HEK293 (cell line): Measurements from ENCODE around the gene SMYD1.

Experiments used
- CTCF ChIA-PET: fragments of 350-600 bp; formaldehyde crosslinking; extraction: SDS; loops from one replicate; lab custom pipeline; 2021; ENCODE audit warnings: antibody characterized with exemption; lab: Yijun Ruan, JAX
- POLR2A ChIA-PET: fragments of 300-600 bp; formaldehyde crosslinking; extraction: SDS; loops from one replicate; lab custom pipeline; 2020; ENCODE audit warnings: antibody characterized with exemption, inconsistent platforms; lab: Yijun Ruan, JAX
- H3K27ac ChIP-seq: fragments of 200-500 bp; sonication (Bioruptor generic); 2 replicates; pipeline ENCODE4 v1.5.1; 2014; ENCODE audit warnings: low read depth, low read length, control low read depth, inconsistent platforms; ENCODE audit errors: extremely low read depth
- H3K36me3 ChIP-seq, 2 experiments: fragments of 200-500 bp in 1 of 2; sonication (Bioruptor generic) in 1 of 2; 1 replicate in 1 of 2; 2 replicates in 1 of 2; pipeline ENCODE4 v1.5.1; 2014 to 2017; ENCODE audit warnings: inconsistent platforms in 2 of 2, low read length in 2 of 2; ENCODE audit not compliant: control insufficient read depth in 2 of 2, insufficient read depth in 1 of 2
- H3K4me1 ChIP-seq: fragments of 200-500 bp; sonication (Bioruptor generic); 2 replicates; pipeline ENCODE4 v1.5.1; 2014; ENCODE audit warnings: mild to moderate bottlenecking, low read length, inconsistent platforms; ENCODE audit not compliant: control insufficient read depth, insufficient read depth
- H3K4me3 ChIP-seq: 2 replicates; pipeline ENCODE4 v1.5.1; 2011; ENCODE audit warnings: low read depth, mild to moderate bottlenecking, control low read depth, low read length, moderate library complexity
- H3K9me3 ChIP-seq: fragments of 200-500 bp; sonication (Bioruptor generic); 2 replicates; pipeline ENCODE4 v1.5.1; 2014; ENCODE audit warnings: low read depth, low read length, inconsistent platforms; ENCODE audit not compliant: control insufficient read depth, insufficient read depth
- REPIN1 ChIP-seq: fragments of 450-650 bp; formaldehyde crosslinking; IDR thresholded peaks from 2 replicates; pipeline ENCODE4 v1.5.1; 2017; ENCODE audit warnings: missing biosample characterization, missing genetic modification characterization, low read depth
- SCRT1 ChIP-seq: fragments of 450-650 bp; formaldehyde crosslinking; IDR thresholded peaks from 2 replicates; pipeline ENCODE4 v1.5.1; 2016; ENCODE audit warnings: missing biosample characterization, missing genetic modification characterization, borderline replicate concordance
- ZBTB1 ChIP-seq: fragments of 450-650 bp; formaldehyde crosslinking; IDR thresholded peaks from 2 replicates; pipeline ENCODE4 v1.5.1; 2016; ENCODE audit warnings: missing biosample characterization, missing genetic modification characterization
- ZNF138 ChIP-seq: fragments of 450-650 bp; formaldehyde crosslinking; IDR thresholded peaks from 2 replicates; pipeline ENCODE4 v1.5.1; 2016; ENCODE audit warnings: missing biosample characterization, missing genetic modification characterization, borderline replicate concordance
- ZNF248 ChIP-seq: fragments of 450-650 bp; formaldehyde crosslinking; IDR thresholded peaks from 2 replicates; pipeline ENCODE4 v1.5.1; 2017; ENCODE audit warnings: missing biosample characterization, missing genetic modification characterization
- ZNF292 ChIP-seq: fragments of 450-650 bp; formaldehyde crosslinking; IDR thresholded peaks from 2 replicates; pipeline ENCODE4 v1.5.1; 2016; ENCODE audit warnings: low read depth, missing biosample characterization, missing genetic modification characterization, borderline replicate concordance
- ZNF423 ChIP-seq: fragments of 450-650 bp; formaldehyde crosslinking; IDR thresholded peaks from 2 replicates; pipeline ENCODE4 v1.5.1; 2016; ENCODE audit warnings: missing biosample characterization, missing genetic modification characterization
- ZNF558 ChIP-seq: fragments of 450-650 bp; formaldehyde crosslinking; IDR thresholded peaks from 2 replicates; pipeline ENCODE4 v1.5.1; 2016; ENCODE audit warnings: missing biosample characterization, missing genetic modification characterization
- ZNF585B ChIP-seq: fragments of 450-650 bp; formaldehyde crosslinking; IDR thresholded peaks from 2 replicates; pipeline ENCODE4 v1.5.1; 2016; ENCODE audit warnings: missing biosample characterization, missing genetic modification characterization
- ZNF626 ChIP-seq: fragments of 450-650 bp; sonication (Bioruptor Pico); formaldehyde crosslinking; IDR thresholded peaks from 2 replicates; pipeline ENCODE4 v1.5.1; 2018; ENCODE audit warnings: missing biosample characterization, missing genetic modification characterization, inconsistent platforms
- ZNF654 ChIP-seq: fragments of 450-650 bp; formaldehyde crosslinking; IDR thresholded peaks from 2 replicates; pipeline ENCODE4 v1.5.1; 2016; ENCODE audit warnings: low read depth, missing biosample characterization, missing genetic modification characterization
- ZNF658 ChIP-seq: fragments of 450-650 bp; formaldehyde crosslinking; IDR thresholded peaks from 2 replicates; pipeline ENCODE4; 2016; ENCODE audit warnings: missing biosample characterization, missing genetic modification characterization
- ZNF660 ChIP-seq: fragments of 450-650 bp; IDR thresholded peaks from 2 replicates; pipeline ENCODE4 v1.5.1; 2018; ENCODE audit warnings: missing biosample characterization, mild to moderate bottlenecking, missing genetic modification characterization
- ZNF677 ChIP-seq: fragments of 450-650 bp; IDR thresholded peaks from 2 replicates; pipeline ENCODE4 v1.5.0; 2018; ENCODE audit warnings: missing biosample characterization, mild to moderate bottlenecking, missing genetic modification characterization, moderate library complexity
- ZNF785 ChIP-seq: fragments of 450-650 bp; formaldehyde crosslinking; IDR thresholded peaks from 2 replicates; pipeline ENCODE4 v1.5.1; 2016; ENCODE audit warnings: missing biosample characterization, missing genetic modification characterization
- ZNF843 ChIP-seq: fragments of 450-650 bp; formaldehyde crosslinking; IDR thresholded peaks from 2 replicates; pipeline ENCODE4 v1.5.1; 2016; ENCODE audit warnings: missing biosample characterization, missing genetic modification characterization
- ZSCAN30 ChIP-seq: fragments of 450-650 bp; IDR thresholded peaks from 2 replicates; pipeline ENCODE4 v1.5.1; 2018; ENCODE audit warnings: missing biosample characterization, mild to moderate bottlenecking, missing genetic modification characterization, moderate library complexity
- TF ChIP-seq, protein P1 (sequence below): fragments of 450-650 bp; formaldehyde crosslinking; IDR thresholded peaks from 2 replicates; pipeline ENCODE4 v1.5.1; 2016; ENCODE audit warnings: missing biosample characterization, missing genetic modification characterization
- TF ChIP-seq, protein P2 (sequence below): IDR thresholded peaks from 2 replicates; pipeline ENCODE4 v1.6.1; 2011; ENCODE audit warnings: mild to moderate bottlenecking, low read depth, low read length, borderline replicate concordance
- TF ChIP-seq, protein P3 (sequence below): fragments of 450-650 bp; formaldehyde crosslinking; IDR thresholded peaks from 2 replicates; pipeline ENCODE4 v1.5.1; 2017; ENCODE audit warnings: missing biosample characterization, missing genetic modification characterization
- TF ChIP-seq, protein P4 (sequence below): fragments of 450-650 bp; formaldehyde crosslinking; IDR thresholded peaks from 2 replicates; pipeline ENCODE4 v1.5.1; 2016; ENCODE audit warnings: missing biosample characterization, missing genetic modification characterization, borderline replicate concordance
- TF ChIP-seq, protein P5 (sequence below): fragments of 450-650 bp; IDR thresholded peaks from 2 replicates; pipeline ENCODE4 v1.5.1; 2018; ENCODE audit warnings: missing biosample characterization, mild to moderate bottlenecking, missing genetic modification characterization
- TF ChIP-seq, protein P6 (sequence below): fragments of 450-650 bp; formaldehyde crosslinking; IDR thresholded peaks from 2 replicates; pipeline ENCODE4 v1.5.1; 2016; ENCODE audit warnings: missing biosample characterization, missing genetic modification characterization, low read depth
- TF ChIP-seq, protein P7 (sequence below): fragments of 450-650 bp; IDR thresholded peaks from 2 replicates; pipeline ENCODE4 v1.5.1; 2018; ENCODE audit warnings: missing biosample characterization, missing genetic modification characterization

The SMYD1 gene

DNA sequence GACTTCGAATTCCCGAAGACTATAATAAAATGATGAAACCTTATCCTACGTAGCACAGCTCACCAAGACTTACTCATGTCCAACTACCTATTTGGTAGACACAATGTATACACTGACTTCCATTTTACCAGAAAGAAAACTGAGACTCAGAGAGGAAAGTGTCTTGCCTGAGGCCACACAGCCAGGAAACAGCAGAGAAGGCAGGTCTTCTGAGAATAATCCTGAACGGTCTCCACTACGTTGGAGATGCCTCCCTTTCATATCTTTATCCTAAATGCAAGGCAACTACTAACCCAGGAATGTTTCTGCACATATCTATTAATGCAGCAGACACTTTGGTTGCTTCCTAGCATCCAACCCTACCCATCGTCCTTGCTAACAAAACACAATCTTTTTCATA, 72.2 kb downstream of the SMYD1 start:
- H3K36me3 ChIP-seq, result no peaks in the 10 kb centered on the region
- H3K4me1 ChIP-seq, result no peaks in the 10 kb centered on the region
- no peak overlapping the region for H3K27ac ChIP-seq
- TF ChIP-seq, protein P1, sequence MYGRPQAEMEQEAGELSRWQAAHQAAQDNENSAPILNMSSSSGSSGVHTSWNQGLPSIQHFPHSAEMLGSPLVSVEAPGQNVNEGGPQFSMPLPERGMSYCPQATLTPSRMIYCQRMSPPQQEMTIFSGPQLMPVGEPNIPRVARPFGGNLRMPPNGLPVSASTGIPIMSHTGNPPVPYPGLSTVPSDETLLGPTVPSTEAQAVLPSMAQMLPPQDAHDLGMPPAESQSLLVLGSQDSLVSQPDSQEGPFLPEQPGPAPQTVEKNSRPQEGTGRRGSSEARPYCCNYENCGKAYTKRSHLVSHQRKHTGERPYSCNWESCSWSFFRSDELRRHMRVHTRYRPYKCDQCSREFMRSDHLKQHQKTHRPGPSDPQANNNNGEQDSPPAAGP (tag by site-specific recombination), result no peak
- TF ChIP-seq ZNF248 (tag by site-specific recombination) (no peak), ZNF660 (tag by site-specific recombination) (no peak), REPIN1 (no peak), ZNF558 (no peak), ZSCAN30 (tag by site-specific recombination) (no peak), ZNF843 (no peak), ZNF785 (tag by site-specific recombination) (no peak), ZNF658 (tag by site-specific recombination) (no peak), ZBTB1 (tag by site-specific recombination) (no peak), ZNF585B (tag by site-specific recombination) (no peak), ZNF654 (no peak), ZNF292 (no peak), ZNF626 (tag by site-specific recombination) (no peak)
- no peak overlapping the region for H3K4me3 ChIP-seq
- POLR2A ChIA-PET, result interaction anchor here (0.7 kb wide), 1 partner anchor 445 kb away, joined by 3 read pairs; no protein-coding TSS in a partner anchor
- no peaks in the 10 kb centered on the region for H3K9me3 ChIP-seq
- CTCF ChIA-PET, result no interaction called here

DNA sequence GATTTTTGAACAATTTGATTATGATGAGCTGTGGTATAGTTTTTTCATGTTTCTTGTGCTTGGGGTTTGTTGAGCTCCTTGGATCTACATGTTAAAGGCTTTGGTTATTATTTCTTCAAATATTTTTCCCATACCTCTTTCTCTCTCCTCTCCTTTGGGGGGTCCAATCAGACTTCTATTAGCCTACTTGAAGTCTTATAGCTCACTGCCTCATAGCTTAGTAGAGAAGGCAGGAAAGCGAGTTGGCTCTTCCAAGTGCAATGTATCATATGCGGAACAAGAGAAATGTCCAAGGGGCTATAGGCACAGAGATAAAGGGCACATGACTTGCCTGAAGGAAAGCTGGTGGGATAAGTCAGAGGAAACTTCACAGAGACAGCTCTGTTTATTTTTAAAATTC, 74.3 kb downstream of the SMYD1 start:
- Histone ChIP-seq H3K4me3 (no peak overlapping the region), H3K36me3 (no peaks in the 10 kb centered on the region), H3K9me3 (no peaks in the 10 kb centered on the region), H3K27ac (no peak overlapping the region), H3K4me1 (no peaks in the 10 kb centered on the region)
- ChIA-PET CTCF (interaction anchor here (0.6 to 1.6 kb wide), 6 partner anchors 18 to 503 kb away, joined by 3 to 7 read pairs (median 3); no protein-coding TSS in a partner anchor), POLR2A (no interaction called here)
- TF ChIP-seq, protein P2, sequence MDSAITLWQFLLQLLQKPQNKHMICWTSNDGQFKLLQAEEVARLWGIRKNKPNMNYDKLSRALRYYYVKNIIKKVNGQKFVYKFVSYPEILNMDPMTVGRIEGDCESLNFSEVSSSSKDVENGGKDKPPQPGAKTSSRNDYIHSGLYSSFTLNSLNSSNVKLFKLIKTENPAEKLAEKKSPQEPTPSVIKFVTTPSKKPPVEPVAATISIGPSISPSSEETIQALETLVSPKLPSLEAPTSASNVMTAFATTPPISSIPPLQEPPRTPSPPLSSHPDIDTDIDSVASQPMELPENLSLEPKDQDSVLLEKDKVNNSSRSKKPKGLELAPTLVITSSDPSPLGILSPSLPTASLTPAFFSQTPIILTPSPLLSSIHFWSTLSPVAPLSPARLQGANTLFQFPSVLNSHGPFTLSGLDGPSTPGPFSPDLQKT, result no peak
- TF ChIP-seq, protein P3, sequence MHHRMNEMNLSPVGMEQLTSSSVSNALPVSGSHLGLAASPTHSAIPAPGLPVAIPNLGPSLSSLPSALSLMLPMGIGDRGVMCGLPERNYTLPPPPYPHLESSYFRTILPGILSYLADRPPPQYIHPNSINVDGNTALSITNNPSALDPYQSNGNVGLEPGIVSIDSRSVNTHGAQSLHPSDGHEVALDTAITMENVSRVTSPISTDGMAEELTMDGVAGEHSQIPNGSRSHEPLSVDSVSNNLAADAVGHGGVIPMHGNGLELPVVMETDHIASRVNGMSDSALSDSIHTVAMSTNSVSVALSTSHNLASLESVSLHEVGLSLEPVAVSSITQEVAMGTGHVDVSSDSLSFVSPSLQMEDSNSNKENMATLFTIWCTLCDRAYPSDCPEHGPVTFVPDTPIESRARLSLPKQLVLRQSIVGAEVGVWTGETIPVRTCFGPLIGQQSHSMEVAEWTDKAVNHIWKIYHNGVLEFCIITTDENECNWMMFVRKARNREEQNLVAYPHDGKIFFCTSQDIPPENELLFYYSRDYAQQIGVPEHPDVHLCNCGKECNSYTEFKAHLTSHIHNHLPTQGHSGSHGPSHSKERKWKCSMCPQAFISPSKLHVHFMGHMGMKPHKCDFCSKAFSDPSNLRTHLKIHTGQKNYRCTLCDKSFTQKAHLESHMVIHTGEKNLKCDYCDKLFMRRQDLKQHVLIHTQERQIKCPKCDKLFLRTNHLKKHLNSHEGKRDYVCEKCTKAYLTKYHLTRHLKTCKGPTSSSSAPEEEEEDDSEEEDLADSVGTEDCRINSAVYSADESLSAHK, result no peak
- TF ChIP-seq ZNF677 (tag by site-specific recombination) (no peak), ZNF138 (tag by site-specific recombination) (no peak), SCRT1 (tag by site-specific recombination) (no peak), ZNF423 (no peak), ZNF248 (tag by site-specific recombination) (no peak)
- TF ChIP-seq, protein P4, sequence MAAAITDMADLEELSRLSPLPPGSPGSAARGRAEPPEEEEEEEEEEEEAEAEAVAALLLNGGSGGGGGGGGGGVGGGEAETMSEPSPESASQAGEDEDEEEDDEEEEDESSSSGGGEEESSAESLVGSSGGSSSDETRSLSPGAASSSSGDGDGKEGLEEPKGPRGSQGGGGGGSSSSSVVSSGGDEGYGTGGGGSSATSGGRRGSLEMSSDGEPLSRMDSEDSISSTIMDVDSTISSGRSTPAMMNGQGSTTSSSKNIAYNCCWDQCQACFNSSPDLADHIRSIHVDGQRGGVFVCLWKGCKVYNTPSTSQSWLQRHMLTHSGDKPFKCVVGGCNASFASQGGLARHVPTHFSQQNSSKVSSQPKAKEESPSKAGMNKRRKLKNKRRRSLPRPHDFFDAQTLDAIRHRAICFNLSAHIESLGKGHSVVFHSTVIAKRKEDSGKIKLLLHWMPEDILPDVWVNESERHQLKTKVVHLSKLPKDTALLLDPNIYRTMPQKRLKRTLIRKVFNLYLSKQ (tag by site-specific recombination), result no peak
- TF ChIP-seq, protein P5, sequence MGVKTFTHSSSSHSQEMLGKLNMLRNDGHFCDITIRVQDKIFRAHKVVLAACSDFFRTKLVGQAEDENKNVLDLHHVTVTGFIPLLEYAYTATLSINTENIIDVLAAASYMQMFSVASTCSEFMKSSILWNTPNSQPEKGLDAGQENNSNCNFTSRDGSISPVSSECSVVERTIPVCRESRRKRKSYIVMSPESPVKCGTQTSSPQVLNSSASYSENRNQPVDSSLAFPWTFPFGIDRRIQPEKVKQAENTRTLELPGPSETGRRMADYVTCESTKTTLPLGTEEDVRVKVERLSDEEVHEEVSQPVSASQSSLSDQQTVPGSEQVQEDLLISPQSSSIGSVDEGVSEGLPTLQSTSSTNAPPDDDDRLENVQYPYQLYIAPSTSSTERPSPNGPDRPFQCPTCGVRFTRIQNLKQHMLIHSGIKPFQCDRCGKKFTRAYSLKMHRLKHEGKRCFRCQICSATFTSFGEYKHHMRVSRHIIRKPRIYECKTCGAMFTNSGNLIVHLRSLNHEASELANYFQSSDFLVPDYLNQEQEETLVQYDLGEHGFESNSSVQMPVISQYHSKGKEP (tag by site-specific recombination), result no peak
- TF ChIP-seq, protein P6, sequence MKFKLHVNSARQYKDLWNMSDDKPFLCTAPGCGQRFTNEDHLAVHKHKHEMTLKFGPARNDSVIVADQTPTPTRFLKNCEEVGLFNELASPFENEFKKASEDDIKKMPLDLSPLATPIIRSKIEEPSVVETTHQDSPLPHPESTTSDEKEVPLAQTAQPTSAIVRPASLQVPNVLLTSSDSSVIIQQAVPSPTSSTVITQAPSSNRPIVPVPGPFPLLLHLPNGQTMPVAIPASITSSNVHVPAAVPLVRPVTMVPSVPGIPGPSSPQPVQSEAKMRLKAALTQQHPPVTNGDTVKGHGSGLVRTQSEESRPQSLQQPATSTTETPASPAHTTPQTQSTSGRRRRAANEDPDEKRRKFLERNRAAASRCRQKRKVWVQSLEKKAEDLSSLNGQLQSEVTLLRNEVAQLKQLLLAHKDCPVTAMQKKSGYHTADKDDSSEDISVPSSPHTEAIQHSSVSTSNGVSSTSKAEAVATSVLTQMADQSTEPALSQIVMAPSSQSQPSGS, result no peak
- TF ChIP-seq, protein P7, sequence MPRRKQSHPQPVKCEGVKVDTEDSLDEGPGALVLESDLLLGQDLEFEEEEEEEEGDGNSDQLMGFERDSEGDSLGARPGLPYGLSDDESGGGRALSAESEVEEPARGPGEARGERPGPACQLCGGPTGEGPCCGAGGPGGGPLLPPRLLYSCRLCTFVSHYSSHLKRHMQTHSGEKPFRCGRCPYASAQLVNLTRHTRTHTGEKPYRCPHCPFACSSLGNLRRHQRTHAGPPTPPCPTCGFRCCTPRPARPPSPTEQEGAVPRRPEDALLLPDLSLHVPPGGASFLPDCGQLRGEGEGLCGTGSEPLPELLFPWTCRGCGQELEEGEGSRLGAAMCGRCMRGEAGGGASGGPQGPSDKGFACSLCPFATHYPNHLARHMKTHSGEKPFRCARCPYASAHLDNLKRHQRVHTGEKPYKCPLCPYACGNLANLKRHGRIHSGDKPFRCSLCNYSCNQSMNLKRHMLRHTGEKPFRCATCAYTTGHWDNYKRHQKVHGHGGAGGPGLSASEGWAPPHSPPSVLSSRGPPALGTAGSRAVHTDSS, result no peak
